ENCODE measurements around the gene LSAMP. TPM values are rescaled to one million over a fixed set of nuclear protein-coding genes. Genes with fewer than 3 reads are reported as not detected.

LSAMP gene
- total and polyA plus RNA-seq, 2 experiments from 2014 or later = 2.0 to 2.9 TPM

DNA sequence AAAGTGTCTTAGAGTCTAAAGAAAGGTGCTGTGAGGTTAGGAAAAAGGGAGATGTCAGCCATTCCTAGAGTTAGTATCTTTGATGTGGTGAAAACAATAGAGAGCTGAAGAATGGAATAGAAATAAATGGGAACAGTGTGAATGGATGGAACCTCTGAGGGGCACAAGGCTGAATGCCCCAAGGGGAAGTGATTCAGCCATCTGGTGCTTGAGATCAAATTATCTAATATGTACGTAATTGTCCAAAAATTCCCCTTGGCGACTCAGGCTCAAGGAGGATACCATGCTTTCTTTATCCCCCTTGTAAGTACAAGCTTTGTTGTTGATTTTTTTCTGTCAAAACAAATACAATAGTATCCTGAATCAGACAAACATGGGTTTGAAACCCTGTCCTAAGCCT is 361.6 kb downstream of the LSAMP start (continued):
- TF ChIP-seq, protein P1, sequence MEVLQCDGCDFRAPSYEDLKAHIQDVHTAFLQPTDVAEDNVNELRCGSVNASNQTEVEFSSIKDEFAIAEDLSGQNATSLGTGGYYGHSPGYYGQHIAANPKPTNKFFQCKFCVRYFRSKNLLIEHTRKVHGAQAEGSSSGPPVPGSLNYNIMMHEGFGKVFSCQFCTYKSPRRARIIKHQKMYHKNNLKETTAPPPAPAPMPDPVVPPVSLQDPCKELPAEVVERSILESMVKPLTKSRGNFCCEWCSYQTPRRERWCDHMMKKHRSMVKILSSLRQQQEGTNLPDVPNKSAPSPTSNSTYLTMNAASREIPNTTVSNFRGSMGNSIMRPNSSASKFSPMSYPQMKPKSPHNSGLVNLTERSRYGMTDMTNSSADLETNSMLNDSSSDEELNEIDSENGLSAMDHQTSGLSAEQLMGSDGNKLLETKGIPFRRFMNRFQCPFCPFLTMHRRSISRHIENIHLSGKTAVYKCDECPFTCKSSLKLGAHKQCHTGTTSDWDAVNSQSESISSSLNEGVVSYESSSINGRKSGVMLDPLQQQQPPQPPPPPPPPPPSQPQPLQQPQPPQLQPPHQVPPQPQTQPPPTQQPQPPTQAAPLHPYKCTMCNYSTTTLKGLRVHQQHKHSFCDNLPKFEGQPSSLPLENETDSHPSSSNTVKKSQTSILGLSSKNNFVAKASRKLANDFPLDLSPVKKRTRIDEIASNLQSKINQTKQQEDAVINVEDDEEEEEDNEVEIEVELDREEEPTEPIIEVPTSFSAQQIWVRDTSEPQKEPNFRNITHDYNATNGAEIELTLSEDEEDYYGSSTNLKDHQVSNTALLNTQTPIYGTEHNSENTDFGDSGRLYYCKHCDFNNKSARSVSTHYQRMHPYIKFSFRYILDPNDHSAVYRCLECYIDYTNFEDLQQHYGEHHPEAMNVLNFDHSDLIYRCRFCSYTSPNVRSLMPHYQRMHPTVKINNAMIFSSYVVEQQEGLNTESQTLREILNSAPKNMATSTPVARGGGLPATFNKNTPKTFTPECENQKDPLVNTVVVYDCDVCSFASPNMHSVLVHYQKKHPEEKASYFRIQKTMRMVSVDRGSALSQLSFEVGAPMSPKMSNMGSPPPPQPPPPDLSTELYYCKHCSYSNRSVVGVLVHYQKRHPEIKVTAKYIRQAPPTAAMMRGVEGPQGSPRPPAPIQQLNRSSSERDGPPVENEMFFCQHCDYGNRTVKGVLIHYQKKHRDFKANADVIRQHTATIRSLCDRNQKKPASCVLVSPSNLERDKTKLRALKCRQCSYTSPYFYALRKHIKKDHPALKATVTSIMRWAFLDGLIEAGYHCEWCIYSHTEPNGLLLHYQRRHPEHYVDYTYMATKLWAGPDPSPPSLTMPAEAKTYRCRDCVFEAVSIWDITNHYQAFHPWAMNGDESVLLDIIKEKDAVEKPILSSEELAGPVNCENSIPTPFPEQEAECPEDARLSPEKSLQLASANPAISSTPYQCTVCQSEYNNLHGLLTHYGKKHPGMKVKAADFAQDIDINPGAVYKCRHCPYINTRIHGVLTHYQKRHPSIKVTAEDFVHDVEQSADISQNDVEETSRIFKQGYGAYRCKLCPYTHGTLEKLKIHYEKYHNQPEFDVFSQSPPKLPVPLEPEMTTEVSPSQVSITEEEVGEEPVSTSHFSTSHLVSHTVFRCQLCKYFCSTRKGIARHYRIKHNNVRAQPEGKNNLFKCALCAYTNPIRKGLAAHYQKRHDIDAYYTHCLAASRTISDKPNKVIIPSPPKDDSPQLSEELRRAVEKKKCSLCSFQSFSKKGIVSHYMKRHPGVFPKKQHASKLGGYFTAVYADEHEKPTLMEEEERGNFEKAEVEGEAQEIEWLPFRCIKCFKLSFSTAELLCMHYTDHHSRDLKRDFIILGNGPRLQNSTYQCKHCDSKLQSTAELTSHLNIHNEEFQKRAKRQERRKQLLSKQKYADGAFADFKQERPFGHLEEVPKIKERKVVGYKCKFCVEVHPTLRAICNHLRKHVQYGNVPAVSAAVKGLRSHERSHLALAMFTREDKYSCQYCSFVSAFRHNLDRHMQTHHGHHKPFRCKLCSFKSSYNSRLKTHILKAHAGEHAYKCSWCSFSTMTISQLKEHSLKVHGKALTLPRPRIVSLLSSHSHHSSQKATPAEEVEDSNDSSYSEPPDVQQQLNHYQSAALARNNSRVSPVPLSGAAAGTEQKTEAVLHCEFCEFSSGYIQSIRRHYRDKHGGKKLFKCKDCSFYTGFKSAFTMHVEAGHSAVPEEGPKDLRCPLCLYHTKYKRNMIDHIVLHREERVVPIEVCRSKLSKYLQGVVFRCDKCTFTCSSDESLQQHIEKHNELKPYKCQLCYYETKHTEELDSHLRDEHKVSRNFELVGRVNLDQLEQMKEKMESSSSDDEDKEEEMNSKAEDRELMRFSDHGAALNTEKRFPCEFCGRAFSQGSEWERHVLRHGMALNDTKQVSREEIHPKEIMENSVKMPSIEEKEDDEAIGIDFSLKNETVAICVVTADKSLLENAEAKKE (CRISPR knock-in tag; IDR thresholded peaks at IDR 0.05) = no peak
- TF ChIP-seq CREB1 (CRISPR knock-in tag; IDR thresholded peaks at IDR 0.05; ENCODE audit: low read depth) (no peak), POLR2AphosphoS5 (IDR thresholded peaks at IDR 0.05; ENCODE audit: low read depth) (no peak), ZNF114 (CRISPR knock-in tag; IDR thresholded peaks at IDR 0.05) (no peak), STAT1 (IDR thresholded peaks at IDR 0.05; ENCODE audit: unreplicated experiment) (no peak)
- TF ChIP-seq, protein P2, sequence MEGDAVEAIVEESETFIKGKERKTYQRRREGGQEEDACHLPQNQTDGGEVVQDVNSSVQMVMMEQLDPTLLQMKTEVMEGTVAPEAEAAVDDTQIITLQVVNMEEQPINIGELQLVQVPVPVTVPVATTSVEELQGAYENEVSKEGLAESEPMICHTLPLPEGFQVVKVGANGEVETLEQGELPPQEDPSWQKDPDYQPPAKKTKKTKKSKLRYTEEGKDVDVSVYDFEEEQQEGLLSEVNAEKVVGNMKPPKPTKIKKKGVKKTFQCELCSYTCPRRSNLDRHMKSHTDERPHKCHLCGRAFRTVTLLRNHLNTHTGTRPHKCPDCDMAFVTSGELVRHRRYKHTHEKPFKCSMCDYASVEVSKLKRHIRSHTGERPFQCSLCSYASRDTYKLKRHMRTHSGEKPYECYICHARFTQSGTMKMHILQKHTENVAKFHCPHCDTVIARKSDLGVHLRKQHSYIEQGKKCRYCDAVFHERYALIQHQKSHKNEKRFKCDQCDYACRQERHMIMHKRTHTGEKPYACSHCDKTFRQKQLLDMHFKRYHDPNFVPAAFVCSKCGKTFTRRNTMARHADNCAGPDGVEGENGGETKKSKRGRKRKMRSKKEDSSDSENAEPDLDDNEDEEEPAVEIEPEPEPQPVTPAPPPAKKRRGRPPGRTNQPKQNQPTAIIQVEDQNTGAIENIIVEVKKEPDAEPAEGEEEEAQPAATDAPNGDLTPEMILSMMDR (conservative IDR thresholded peaks at IDR 0.05; ENCODE audit: low read depth in 2 of 2) = no peak

DNA sequence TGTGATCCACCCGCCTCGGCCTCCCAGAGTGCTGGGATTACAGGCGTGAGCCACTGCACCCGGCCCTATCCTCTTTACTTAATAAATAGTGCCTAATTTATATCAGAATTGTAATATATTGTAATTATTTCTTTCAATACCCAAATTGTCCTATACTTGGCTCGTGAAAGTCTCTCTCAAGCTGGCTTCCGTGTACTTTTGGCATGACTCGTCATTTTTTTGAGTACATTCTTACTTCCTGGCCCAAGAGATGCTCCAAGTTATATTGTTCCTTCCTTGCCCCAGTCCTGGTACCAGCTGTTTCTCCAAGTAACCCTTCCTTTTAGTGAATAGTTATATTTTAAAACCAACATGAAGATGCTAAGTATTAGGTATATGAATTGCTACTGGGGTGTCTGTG is 366.7 kb downstream of the LSAMP start:
- no peaks in the 10 kb centered on the region for H4K20me1 ChIP-seq (replicated peaks; ENCODE audit: insufficient read depth)
- H3F3A ChIP-seq (replicated peaks; ENCODE audit: low read depth) = no peaks in the 10 kb centered on the region
- no peak overlapping the region for H2AFZ ChIP-seq
- no peaks in the 10 kb centered on the region for H3K27me3 Mint-ChIP-seq (ENCODE audit: insufficient read depth, low read depth, poor library complexity)
- no peak overlapping the region for H3K4me3 ChIP-seq
- no peak overlapping the region for H3K4me2 ChIP-seq
- H3K27ac ChIP-seq (ENCODE audit: low read depth) = no peak overlapping the region
- no peak overlapping the region for H3K27ac Mint-ChIP-seq
- H3K9me3 Mint-ChIP-seq = no peaks in the 10 kb centered on the region
- DNase-seq (ENCODE audit: low spot score) (no peak), ATAC-seq (no peak)
- H3K36me3 ChIP-seq (ENCODE audit: insufficient read depth) = no peaks in the 10 kb centered on the region
- H3K4me1 Mint-ChIP-seq = no peaks in the 10 kb centered on the region
- H3K4me1 ChIP-seq (ENCODE audit: insufficient read depth) = no peaks in the 10 kb centered on the region
- H3K4me3 Mint-ChIP-seq = no peak overlapping the region
- no peaks in the 10 kb centered on the region; the same call in 1 of the 2 replicates for H3K9me2 ChIP-seq (ENCODE audit: insufficient read depth)
- H3K27me3 ChIP-seq (ENCODE audit: insufficient read depth) = no peaks in the 10 kb centered on the region
- no peaks in the 10 kb centered on the region for H3K36me3 Mint-ChIP-seq (ENCODE audit: low read depth)
- H3K79me2 ChIP-seq (replicated peaks; ENCODE audit: insufficient read depth) = no peaks in the 10 kb centered on the region
- TF ChIP-seq, protein P2 (conservative IDR thresholded peaks at IDR 0.05; ENCODE audit: low read depth in 2 of 2) = no peak
- TF ChIP-seq EZH2phosphoT487 (IDR thresholded peaks at IDR 0.05; ENCODE audit: unreplicated experiment) (no peak), CREB1 (CRISPR knock-in tag; IDR thresholded peaks at IDR 0.05; ENCODE audit: low read depth) (no peak), ZNF331 (CRISPR knock-in tag; IDR thresholded peaks at IDR 0.05; ENCODE audit: low read depth) (no peak), JUNB (IDR thresholded peaks at IDR 0.05; ENCODE audit: unreplicated experiment) (no peak)
- TF ChIP-seq, protein P3, sequence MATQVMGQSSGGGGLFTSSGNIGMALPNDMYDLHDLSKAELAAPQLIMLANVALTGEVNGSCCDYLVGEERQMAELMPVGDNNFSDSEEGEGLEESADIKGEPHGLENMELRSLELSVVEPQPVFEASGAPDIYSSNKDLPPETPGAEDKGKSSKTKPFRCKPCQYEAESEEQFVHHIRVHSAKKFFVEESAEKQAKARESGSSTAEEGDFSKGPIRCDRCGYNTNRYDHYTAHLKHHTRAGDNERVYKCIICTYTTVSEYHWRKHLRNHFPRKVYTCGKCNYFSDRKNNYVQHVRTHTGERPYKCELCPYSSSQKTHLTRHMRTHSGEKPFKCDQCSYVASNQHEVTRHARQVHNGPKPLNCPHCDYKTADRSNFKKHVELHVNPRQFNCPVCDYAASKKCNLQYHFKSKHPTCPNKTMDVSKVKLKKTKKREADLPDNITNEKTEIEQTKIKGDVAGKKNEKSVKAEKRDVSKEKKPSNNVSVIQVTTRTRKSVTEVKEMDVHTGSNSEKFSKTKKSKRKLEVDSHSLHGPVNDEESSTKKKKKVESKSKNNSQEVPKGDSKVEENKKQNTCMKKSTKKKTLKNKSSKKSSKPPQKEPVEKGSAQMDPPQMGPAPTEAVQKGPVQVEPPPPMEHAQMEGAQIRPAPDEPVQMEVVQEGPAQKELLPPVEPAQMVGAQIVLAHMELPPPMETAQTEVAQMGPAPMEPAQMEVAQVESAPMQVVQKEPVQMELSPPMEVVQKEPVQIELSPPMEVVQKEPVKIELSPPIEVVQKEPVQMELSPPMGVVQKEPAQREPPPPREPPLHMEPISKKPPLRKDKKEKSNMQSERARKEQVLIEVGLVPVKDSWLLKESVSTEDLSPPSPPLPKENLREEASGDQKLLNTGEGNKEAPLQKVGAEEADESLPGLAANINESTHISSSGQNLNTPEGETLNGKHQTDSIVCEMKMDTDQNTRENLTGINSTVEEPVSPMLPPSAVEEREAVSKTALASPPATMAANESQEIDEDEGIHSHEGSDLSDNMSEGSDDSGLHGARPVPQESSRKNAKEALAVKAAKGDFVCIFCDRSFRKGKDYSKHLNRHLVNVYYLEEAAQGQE (IDR thresholded peaks at IDR 0.05; ENCODE audit: unreplicated experiment) = no peak
